D341Med (cell line): Measurements from ENCODE around the gene B4GALNT4.
"Not testable (repeated sequence)": the region's sequence is repeated elsewhere in the genome, so short reads cannot be mapped to it uniquely, and the experiment has no call there.

Experiments used
- DNase-seq: peaks from one replicate; pipeline ENCODE4 v3.0.0; 2012; ENCODE audit warnings: low spot score

The B4GALNT4 gene

GRCh38 chr11:420054-420910 is 51.0 kb downstream of the B4GALNT4 start:
- DNase-seq = no peak

DNA sequence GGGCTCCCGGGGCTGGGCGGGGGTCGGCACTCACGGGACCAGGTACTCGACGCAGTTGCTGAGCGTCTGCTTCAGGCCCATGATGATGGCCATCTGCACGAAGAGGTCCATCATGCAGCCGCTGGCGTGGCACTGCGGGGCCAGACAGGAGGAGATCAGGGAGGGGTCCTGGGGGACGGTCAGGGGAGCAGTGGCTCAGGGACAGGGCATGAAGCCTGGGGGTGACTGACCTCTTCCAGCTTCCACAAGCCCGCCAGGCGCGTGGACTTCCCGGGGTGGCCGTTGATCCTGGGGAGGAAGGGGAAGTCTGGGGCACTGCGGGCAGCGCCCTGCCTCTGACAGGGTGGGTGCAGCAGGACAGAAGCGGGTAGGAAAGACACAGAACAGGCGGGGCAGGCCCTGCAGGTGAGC is 51.6 kb downstream of the B4GALNT4 start:
- DNase-seq = no peak

DNA sequence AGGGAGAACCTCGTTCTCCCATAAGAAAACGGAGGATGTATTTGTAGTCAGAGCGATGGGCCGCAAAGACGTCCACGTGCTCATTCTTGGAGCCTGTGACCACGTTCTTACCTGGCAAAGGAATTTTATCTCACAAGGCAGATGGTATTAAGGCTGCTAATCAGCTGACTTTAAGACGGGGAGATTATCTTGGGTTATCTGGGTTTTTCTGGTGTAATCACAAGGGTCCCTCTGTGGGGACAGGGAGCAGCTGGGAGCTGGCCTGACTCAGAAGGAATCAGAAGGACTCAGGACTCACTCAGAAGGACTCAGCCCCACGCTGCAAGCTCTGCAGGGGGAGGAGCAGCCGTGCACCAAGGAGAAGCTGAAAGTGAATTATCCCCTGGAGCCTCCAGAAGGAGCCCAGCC is 53.0 kb downstream of the B4GALNT4 start:
- DNase-seq = peak; percentile 74

DNA sequence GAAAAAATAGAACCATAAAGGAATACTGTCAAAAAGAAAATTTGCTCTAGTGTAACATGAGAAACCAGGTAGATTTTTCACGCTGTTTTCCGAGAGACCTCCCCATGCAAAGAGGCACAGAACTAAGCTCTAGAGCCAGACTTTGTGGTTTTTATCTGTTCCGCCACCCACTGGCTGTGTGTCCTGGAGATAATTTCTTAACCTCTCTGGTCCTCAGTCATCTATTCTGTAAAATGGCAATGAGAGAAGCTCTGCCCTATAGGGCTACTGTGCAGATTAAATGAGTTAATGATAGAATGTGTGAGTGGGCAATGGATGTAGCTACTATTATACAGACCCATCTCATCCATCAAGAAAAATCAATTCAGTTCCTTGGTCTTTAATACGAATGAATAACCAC is 54.9 kb downstream of the B4GALNT4 start:
- DNase-seq = no peak

- DNase-seq = not testable (repeated sequence)
Observed at GRCh38 chr11:424766-425165, 55.5 kb downstream of the B4GALNT4 start.

DNA sequence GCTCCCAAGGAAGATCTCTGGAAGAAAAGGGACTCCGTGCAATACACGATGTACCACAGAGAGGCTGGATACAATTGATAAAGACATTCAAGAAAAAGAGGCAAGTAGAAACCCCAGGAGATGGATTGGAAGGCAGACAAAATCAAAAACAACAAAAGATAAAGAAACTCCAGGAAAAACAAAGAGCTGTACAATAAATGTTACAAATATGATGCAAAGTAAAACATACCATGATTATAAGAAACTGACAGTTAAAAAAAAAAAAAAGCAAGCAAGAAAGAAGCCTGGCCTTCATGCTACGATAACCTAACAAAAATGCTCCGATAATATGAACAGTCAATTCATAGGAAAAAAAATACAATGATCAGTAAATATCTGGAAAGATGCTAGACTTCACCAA is 56.0 kb downstream of the B4GALNT4 start:
- DNase-seq = no peak

DNA sequence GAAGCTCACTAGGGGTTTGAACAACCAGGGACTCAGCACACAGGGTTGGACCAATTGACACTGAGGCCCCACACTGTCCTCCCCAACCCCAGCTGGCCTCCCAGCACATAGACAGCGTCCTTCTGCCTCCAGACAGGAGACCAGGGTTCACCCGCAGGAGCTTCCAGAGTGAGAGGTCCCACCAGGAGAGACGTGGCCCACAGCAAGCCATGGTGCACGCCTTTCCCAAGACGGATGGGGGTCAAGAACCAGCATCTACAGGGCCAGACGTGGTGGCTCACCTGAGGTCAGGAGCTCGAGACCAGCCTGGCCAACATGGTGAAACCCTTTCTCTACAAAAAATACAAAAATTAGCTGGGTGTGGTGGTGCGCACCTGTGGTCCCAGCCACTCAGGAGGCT is 57.6 kb downstream of the B4GALNT4 start:
- no peak for DNase-seq

DNA sequence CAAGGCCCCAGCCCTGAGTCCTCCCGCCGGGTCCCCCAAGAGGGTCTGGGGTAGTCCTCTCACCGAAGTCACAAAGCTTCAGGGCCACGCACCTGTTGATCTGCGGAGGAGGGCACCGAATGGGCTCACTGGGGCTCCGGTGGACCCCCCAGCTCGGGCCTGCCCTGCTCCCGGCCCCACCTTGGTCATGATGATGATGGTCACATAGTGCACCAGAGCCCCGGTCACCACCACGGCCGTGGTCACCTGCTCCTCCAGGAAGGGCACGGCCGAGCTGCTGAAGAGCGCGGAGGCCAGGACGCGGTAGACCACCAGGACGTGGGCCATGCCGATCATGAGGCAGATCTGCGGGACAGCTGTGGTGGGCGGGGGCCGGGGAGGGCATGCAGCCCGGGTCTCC is 59.0 kb downstream of the B4GALNT4 start:
- DNase-seq = no peak

- DNase-seq = no peak
Observed at GRCh38 chr11:429391-429790, 60.1 kb downstream of the B4GALNT4 start.

DNA sequence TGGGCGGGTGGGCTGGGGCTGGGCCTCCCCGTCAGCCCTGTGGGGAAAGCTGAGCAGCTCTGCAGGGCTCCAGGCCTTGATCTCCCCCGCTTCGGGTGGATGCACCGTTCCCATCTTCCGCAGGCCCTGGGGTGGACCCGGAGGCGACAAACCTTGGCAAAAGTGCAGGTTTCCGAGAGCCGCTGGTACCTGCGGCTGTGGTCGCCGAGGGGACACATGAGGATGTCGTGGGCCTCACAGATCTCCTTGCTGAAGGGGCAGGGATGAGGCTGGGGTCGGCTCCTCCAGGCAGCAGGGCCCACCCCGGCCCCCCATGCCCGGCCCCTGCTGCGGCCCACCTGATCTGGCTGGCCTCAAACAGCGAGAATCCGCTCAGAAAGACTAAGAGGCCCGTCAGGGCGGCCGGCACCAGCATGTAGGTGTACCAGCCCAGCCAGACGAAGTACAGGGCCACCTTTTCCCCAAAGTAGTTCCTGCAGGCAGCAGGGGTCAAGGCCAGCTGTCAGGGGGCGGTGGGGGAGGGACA is 60.7 kb downstream of the B4GALNT4 start:
- DNase-seq = no peak
